Coronary artery (tissue), 2 donors: ENCODE results near the gene OXCT2.

Source experiments
- DNase-seq: peaks from one replicate; pipeline ENCODE4 v3.0.0-alpha.2; 2017; ENCODE audit warnings: low spot score
- H3K27ac ChIP-seq, 2 donors: fragments of 200-600 bp; sonication (generic); one replicate each; pipeline ENCODE4 v1.5.1; 2016 to 2019
- H3K4me3 ChIP-seq: fragments of 200-600 bp; sonication (generic); 2 replicates; pipeline ENCODE4 v1.5.1; 2016; ENCODE audit warnings: mild to moderate bottlenecking, moderate library complexity
- CTCF ChIP-seq: fragments of 200-600 bp; sonication (generic); IDR thresholded peaks from one replicate; pipeline ENCODE4 v1.5.1; 2019; ENCODE audit warnings: antibody characterized with exemption

OXCT2 gene

GRCh38 chr1:39754026-39754570 is 17.1 kb downstream of the OXCT2 start:
- Histone ChIP-seq H3K4me3 (no peak overlapping the region), H3K27ac (no peak overlapping the region)
- TF ChIP-seq CTCF = no peak
- peak; percentile 16 for DNase-seq

GRCh38 chr1:39753132-39754025 is 17.8 kb downstream of the OXCT2 start:
- no peak for TF ChIP-seq CTCF
- Histone ChIP-seq H3K27ac (no peak overlapping the region), H3K4me3 (no peak overlapping the region)
- DNase-seq = peak; percentile 17

DNA sequence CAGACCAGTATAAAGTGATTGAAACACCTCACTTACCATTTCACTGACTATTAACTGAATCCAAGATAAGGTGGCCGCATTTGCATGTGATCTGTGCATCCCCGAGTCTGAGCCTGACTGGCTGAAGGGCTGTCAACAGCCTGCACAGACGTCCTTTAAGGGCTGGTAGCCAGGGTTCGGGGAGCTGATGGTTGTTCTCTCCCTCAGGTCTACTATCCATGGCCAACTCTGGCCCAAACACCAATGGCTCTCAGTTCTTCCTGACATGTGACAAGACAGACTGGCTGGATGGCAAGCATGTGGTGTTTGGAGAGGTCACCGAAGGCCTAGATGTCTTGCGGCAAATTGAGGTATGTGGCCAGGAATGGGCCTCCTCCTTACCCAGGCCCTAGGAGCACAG is 18.4 kb downstream of the OXCT2 start:
- TF ChIP-seq CTCF = no peak
- DNase-seq = peak; percentile 59
- Histone ChIP-seq H3K27ac (no peak overlapping the region), H3K4me3 (no peak overlapping the region)

DNA sequence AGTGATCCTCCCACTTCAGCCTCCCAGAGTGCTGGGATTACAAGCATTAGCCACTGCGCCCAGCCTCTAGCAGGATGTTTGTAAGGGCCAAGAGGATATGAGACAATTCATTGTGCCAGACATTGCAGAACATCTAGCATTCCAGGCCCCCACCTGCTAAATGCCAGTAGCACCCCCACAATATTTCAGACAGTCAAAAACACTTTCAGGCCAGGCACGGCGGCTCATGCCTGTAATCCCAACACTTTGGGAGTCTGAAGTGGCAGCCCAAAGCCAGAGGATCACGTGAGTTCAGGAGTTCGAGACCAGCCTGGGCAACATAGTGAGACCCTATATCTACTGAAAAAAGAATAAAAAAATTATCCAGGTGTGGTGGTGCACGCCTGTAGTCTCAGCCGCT is 19.6 kb downstream of the OXCT2 start:
- Histone ChIP-seq H3K4me3 (no peak overlapping the region), H3K27ac (no peak overlapping the region)
- DNase-seq = peak; percentile 35
- no peak for TF ChIP-seq CTCF

GRCh38 chr1:39745016-39745670 is 26.0 kb downstream of the OXCT2 start:
- Histone ChIP-seq H3K27ac (no peak overlapping the region), H3K4me3 (no peak overlapping the region)
- no peak for TF ChIP-seq CTCF
- peak; percentile 57 for DNase-seq

DNA sequence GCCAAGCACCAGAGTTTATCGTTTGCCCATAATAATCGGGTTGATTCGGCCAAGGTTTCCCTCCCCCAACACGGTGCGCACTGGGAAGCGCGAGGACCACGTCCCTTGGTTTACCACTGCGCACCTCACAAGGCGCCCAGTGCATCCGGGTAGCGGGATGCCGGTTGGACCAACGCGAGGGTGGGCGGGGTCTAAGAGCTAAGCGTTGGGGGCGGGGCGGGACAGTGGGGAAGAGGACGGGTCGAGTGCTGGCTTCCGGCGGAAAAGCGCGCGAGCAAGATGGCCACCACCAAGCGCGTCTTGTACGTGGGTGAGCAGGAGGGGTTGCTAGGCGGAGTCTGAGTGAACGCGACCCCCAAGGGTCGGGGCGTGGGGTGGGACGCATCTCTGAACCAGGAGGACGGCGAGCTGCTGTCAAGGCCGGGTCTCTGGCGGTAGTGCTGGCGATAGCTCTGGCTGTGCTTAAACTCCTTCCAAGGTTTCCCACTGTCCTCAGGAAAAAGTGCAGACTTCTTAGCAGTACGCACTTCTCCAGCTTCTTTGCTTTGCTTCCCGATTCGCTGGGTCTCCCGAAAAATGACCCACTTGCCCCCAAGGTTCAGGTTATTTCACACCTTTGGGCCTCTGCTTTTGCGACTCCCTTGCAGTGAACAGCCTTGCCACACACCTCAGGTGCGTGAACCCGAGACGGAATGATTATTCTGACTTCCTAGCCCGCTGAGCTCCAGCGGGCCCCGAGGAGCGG is 32.4 kb downstream of the OXCT2 start, which contains the start of gene PPIE:
Gene PPIE (plus strand): TSS at position 261 of the 745 bp plus-strand sequence. CDS start 19 bp downstream, at position 280.
- DNase-seq = peak; percentile 87
- Histone ChIP-seq H3K4me3 (peak within 1 kb of the TSS; percentile 98), H3K27ac (peak within 1 kb of the TSS; percentile 70 to 88)
- no peak for TF ChIP-seq CTCF
